Liver (tissue), 9 donors: ENCODE data around the gene SYT17. TPM values are rescaled to one million over a fixed set of nuclear protein-coding genes. Genes with fewer than 3 reads are reported as not detected.

Experiments used
- DNase-seq: peaks from one replicate; pipeline ENCODE4 v3.0.0-alpha.2; 2017; ENCODE audit warnings: low spot score
- H3K27ac ChIP-seq, 2 donors: one replicate each; pipeline ENCODE4 v1.7.0; 2013; ENCODE audit warnings: inconsistent platforms in 2 of 2, low read length in 2 of 2, control low read depth in 1 of 2, low read depth in 1 of 2, mild to moderate bottlenecking in 1 of 2
- H3K27me3 ChIP-seq, 4 donors: one replicate each; pipeline versions ENCODE4 v1.6.1 to v1.7.0; 2013; ENCODE audit warnings: low read length in 3 of 4, inconsistent platforms in 1 of 4, mild to moderate bottlenecking in 1 of 4, moderate library complexity in 1 of 4; ENCODE audit not compliant: control insufficient read depth in 4 of 4, insufficient read depth in 4 of 4
- H3K36me3 ChIP-seq, 4 donors: one replicate each; pipeline versions ENCODE4 v1.6.1 to v1.7.0; 2013; ENCODE audit warnings: low read length in 3 of 4, mild to moderate bottlenecking in 3 of 4, low read depth in 1 of 4, moderate library complexity in 1 of 4; ENCODE audit not compliant: control insufficient read depth in 4 of 4, insufficient read depth in 3 of 4
- H3K4me1 ChIP-seq, 4 donors: one replicate each; pipeline versions ENCODE4 v1.6.1 to v1.7.0; 2013; ENCODE audit warnings: low read length in 3 of 4, mild to moderate bottlenecking in 3 of 4, moderate library complexity in 1 of 4; ENCODE audit not compliant: control insufficient read depth in 4 of 4, insufficient read depth in 4 of 4
- H3K4me3 ChIP-seq, 3 donors: one replicate each; pipeline versions ENCODE4 v1.6.1 to v1.7.0; 2013; ENCODE audit warnings: low read length in 3 of 3, control low read depth in 1 of 3, low read depth in 1 of 3, mild to moderate bottlenecking in 1 of 3
- H3K9ac ChIP-seq, 2 donors: one replicate each; pipeline ENCODE4 v1.7.0; 2013; ENCODE audit warnings: low read length in 2 of 2, mild to moderate bottlenecking in 2 of 2, moderate library complexity in 2 of 2, control low read depth in 1 of 2, low read depth in 1 of 2
- H3K9me3 ChIP-seq, 4 donors: one replicate each; pipeline versions ENCODE4 v1.6.1 to v1.7.0; 2013; ENCODE audit warnings: low read length in 3 of 4; ENCODE audit not compliant: control insufficient read depth in 4 of 4
- EGR1 ChIP-seq, 2 donors: IDR thresholded peaks; 2 replicates each; pipeline ENCODE4 v1.6.1; 2016 to 2018; ENCODE audit warnings: antibody characterized with exemption in 2 of 2, low read depth in 2 of 2
- FOXA1 ChIP-seq: IDR thresholded peaks from 2 replicates; pipeline ENCODE4 v1.6.1; 2016; ENCODE audit warnings: antibody characterized with exemption
- GABPA ChIP-seq, 2 donors: IDR thresholded peaks in 1 of 2; conservative IDR thresholded peaks in 1 of 2; 2 replicates each; pipeline ENCODE4 v1.6.1; 2016; ENCODE audit warnings: antibody characterized with exemption in 2 of 2, mild to moderate bottlenecking in 1 of 2, moderate library complexity in 1 of 2
- HNF4A ChIP-seq, 2 donors: conservative IDR thresholded peaks; 2 replicates each; pipeline ENCODE4 v1.6.1; 2016; ENCODE audit warnings: antibody characterized with exemption in 2 of 2, mild to moderate bottlenecking in 2 of 2
- JUND ChIP-seq, 2 donors: IDR thresholded peaks; 2 replicates each; pipeline ENCODE4 v1.6.1; 2016; ENCODE audit warnings: antibody characterized with exemption in 2 of 2
- NR2F2 ChIP-seq: IDR thresholded peaks from 2 replicates; pipeline ENCODE4 v1.6.1; 2016; ENCODE audit warnings: antibody characterized with exemption
- RAD21 ChIP-seq, 2 donors: IDR thresholded peaks; 2 replicates each; pipeline ENCODE4 v1.6.1; 2016; ENCODE audit warnings: antibody characterized with exemption in 2 of 2, mild to moderate bottlenecking in 2 of 2
- SP1 ChIP-seq: IDR thresholded peaks from 2 replicates; pipeline ENCODE4 v1.6.1; 2018; ENCODE audit warnings: antibody characterized with exemption, mild to moderate bottlenecking
- TAF1 ChIP-seq: conservative IDR thresholded peaks from 2 replicates; pipeline ENCODE4 v1.6.1; 2016; ENCODE audit warnings: antibody characterized with exemption, mild to moderate bottlenecking
- YY1 ChIP-seq: IDR thresholded peaks from 2 replicates; pipeline ENCODE4 v1.6.1; 2016; ENCODE audit warnings: antibody characterized with exemption, mild to moderate bottlenecking
- WGBS: extraction: QIAGEN DNeasy Blood & Tissue Kit; methylation state at CpG from one replicate; pipeline ENCODE4 v1.1.7; 2013; 5-methylcytosine and 5-hydroxymethylcytosine counted together
- polyA plus RNA-seq, 2 donors: library from polyadenylated mRNA; stranded (reverse) in 1 of 2; unstranded in 1 of 2; fragments of 200-250 nt in 1 of 2; fragments of >200 nt in 1 of 2; fragmentation: Nextera tagmentation in 1 of 2; extraction: Ambion mirVana in 1 of 2; gene quantifications; one replicate each; pipeline versions ENCODE4 v1.2.1 to v1.2.3, GENCODE V29; 2013 to 2015
- total RNA-seq, 2 donors: library from RNA; depleted of rRNA; stranded (reverse); fragments of >200 nt; gene quantifications; one replicate each; pipeline ENCODE4 v1.2.3, GENCODE V29; 2014
- TF ChIP-seq, protein P1 (sequence below): IDR thresholded peaks from 2 replicates; pipeline ENCODE4 v1.6.1; 2016; ENCODE audit warnings: antibody characterized with exemption
- TF ChIP-seq, protein P2 (sequence below): IDR thresholded peaks from 2 replicates; pipeline ENCODE4 v1.6.1; 2016; ENCODE audit warnings: antibody characterized with exemption, mild to moderate bottlenecking
- TF ChIP-seq, protein P3 (sequence below): fragments of 150-350 bp; IDR thresholded peaks from 2 replicates; pipeline ENCODE4 v1.5.1; 2017; ENCODE audit warnings: improper control_type of control experiment, low read depth, low read length; ENCODE audit not compliant: missing input control
- donor health status: healthy.
- donor health status: healthy.
- donor health status: healthy.
- donor health status: healthy.
- donor health status: healthy.

SYT17 gene
- total and polyA plus RNA-seq, 4 donors, result 2.5 to 7.7 (median 5.5) TPM

DNA sequence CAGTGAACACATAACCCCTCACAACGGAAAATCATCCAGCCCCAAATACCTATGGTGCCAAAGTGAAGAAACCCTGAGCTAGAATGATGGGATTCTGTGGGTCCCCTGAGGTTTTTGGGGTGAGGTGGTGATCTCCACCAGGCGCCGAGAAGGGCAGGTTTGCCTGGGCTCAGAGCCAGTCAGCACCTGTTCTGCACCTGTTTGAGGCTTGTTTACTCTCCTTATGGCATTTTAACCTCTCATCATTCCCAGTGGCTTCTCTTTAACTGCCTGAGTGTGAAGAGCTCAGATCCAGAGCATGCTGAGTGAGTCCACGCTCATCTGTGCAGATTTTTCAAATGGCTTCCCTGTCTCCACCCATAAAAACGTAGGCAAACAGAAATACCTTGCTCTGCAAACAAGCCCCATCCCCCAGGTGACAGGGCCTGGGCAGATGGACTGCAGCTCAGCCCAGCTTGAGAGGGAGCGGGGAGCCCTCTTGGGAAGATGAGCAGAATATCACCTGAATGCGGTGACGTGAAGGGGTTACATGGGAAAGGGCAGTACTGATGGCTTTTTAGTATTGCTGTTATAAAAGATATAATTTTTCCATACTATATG, 77.4 kb downstream of the SYT17 start:
- Histone ChIP-seq H3K36me3 (peaks cover 0 to 9% (median 3%) of the 10 kb centered on the region in 4 donors), H3K27me3 (no peaks in the 10 kb centered on the region), H3K9ac (no peak overlapping the region), H3K9me3 (no peaks in the 10 kb centered on the region), H3K4me1 (no peaks in the 10 kb centered on the region), H3K27ac (no peak overlapping the region), H3K4me3 (no peak overlapping the region)
- no peak for TF ChIP-seq NR2F2
- no peak for TF ChIP-seq EGR1 (IDR thresholded peaks at IDR 0.05; ENCODE audit: low read depth in 2 of 2)
- TF ChIP-seq HNF4A (conservative IDR thresholded peaks at IDR 0.05), result no peak
- TF ChIP-seq, protein P1, sequence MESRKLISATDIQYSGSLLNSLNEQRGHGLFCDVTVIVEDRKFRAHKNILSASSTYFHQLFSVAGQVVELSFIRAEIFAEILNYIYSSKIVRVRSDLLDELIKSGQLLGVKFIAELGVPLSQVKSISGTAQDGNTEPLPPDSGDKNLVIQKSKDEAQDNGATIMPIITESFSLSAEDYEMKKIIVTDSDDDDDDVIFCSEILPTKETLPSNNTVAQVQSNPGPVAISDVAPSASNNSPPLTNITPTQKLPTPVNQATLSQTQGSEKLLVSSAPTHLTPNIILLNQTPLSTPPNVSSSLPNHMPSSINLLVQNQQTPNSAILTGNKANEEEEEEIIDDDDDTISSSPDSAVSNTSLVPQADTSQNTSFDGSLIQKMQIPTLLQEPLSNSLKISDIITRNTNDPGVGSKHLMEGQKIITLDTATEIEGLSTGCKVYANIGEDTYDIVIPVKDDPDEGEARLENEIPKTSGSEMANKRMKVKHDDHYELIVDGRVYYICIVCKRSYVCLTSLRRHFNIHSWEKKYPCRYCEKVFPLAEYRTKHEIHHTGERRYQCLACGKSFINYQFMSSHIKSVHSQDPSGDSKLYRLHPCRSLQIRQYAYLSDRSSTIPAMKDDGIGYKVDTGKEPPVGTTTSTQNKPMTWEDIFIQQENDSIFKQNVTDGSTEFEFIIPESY, result no peak
- no peak for TF ChIP-seq TAF1
- WGBS, result 81% methylated on average over 8 of the region's 8 CpGs
- no peak for DNase-seq

DNA sequence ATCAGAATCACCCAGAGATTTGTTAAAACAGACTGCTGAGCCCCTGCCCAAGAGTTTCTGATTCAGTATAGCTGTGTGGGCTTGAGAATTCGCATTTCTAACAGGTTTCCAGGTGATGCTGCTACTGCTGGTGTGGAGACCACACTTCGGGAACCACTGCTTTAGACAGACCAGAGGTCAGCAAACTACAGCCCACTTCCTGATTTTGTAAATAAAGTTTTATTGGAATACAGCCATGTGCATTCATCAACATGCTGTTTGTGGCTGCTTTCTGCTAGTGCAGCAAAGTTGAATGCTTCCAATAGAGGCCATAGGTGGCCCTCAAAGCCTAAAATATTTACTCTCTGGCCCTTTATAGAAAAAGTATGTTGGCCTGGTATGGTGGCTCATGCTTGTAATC, 84.9 kb downstream of the SYT17 start:
- TF ChIP-seq EGR1 (IDR thresholded peaks at IDR 0.05; ENCODE audit: low read depth in 2 of 2) (no peak), FOXA1 (no peak), JUND (IDR thresholded peaks at IDR 0.05) (no peak), YY1 (no peak), SP1 (no peak), HNF4A (conservative IDR thresholded peaks at IDR 0.05) (no peak), GABPA (IDR thresholded peaks at IDR 0.05 in 1 of 2, conservative IDR thresholded peaks at IDR 0.05 in 1 of 2) (no peak), RAD21 (IDR thresholded peaks at IDR 0.05) (no peak)
- TF ChIP-seq, protein P2, sequence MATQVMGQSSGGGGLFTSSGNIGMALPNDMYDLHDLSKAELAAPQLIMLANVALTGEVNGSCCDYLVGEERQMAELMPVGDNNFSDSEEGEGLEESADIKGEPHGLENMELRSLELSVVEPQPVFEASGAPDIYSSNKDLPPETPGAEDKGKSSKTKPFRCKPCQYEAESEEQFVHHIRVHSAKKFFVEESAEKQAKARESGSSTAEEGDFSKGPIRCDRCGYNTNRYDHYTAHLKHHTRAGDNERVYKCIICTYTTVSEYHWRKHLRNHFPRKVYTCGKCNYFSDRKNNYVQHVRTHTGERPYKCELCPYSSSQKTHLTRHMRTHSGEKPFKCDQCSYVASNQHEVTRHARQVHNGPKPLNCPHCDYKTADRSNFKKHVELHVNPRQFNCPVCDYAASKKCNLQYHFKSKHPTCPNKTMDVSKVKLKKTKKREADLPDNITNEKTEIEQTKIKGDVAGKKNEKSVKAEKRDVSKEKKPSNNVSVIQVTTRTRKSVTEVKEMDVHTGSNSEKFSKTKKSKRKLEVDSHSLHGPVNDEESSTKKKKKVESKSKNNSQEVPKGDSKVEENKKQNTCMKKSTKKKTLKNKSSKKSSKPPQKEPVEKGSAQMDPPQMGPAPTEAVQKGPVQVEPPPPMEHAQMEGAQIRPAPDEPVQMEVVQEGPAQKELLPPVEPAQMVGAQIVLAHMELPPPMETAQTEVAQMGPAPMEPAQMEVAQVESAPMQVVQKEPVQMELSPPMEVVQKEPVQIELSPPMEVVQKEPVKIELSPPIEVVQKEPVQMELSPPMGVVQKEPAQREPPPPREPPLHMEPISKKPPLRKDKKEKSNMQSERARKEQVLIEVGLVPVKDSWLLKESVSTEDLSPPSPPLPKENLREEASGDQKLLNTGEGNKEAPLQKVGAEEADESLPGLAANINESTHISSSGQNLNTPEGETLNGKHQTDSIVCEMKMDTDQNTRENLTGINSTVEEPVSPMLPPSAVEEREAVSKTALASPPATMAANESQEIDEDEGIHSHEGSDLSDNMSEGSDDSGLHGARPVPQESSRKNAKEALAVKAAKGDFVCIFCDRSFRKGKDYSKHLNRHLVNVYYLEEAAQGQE, result no peak
- TF ChIP-seq, protein P3, sequence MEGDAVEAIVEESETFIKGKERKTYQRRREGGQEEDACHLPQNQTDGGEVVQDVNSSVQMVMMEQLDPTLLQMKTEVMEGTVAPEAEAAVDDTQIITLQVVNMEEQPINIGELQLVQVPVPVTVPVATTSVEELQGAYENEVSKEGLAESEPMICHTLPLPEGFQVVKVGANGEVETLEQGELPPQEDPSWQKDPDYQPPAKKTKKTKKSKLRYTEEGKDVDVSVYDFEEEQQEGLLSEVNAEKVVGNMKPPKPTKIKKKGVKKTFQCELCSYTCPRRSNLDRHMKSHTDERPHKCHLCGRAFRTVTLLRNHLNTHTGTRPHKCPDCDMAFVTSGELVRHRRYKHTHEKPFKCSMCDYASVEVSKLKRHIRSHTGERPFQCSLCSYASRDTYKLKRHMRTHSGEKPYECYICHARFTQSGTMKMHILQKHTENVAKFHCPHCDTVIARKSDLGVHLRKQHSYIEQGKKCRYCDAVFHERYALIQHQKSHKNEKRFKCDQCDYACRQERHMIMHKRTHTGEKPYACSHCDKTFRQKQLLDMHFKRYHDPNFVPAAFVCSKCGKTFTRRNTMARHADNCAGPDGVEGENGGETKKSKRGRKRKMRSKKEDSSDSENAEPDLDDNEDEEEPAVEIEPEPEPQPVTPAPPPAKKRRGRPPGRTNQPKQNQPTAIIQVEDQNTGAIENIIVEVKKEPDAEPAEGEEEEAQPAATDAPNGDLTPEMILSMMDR, result no peak
- TF ChIP-seq, protein P1, result no peak
- Histone ChIP-seq H3K27ac (no peak overlapping the region), H3K9me3 (no peaks in the 10 kb centered on the region), H3K27me3 (no peaks in the 10 kb centered on the region), H3K4me1 (no peaks in the 10 kb centered on the region), H3K36me3 (peaks cover 0 to 3% (median under 1%) of the 10 kb centered on the region in 4 donors), H3K4me3 (no peak overlapping the region), H3K9ac (no peak overlapping the region)
- 87% methylated on average over 2 of the region's 2 CpGs for WGBS
- no peak for DNase-seq
